GM19438 (cell line): ENCODE results near the gene GIPR.
"Not testable (repeated sequence)": the region's sequence is repeated elsewhere in the genome, so short reads cannot be mapped to it uniquely, and the experiment has no call there.

Source experiments
- ATAC-seq: cut with Tn5 transposase; IDR thresholded peaks from one replicate; pipeline ENCODE4 v1.9.1; 2021; ENCODE audit warnings: low read depth; ENCODE audit not compliant: unreplicated experiment

Gene GIPR

DNA sequence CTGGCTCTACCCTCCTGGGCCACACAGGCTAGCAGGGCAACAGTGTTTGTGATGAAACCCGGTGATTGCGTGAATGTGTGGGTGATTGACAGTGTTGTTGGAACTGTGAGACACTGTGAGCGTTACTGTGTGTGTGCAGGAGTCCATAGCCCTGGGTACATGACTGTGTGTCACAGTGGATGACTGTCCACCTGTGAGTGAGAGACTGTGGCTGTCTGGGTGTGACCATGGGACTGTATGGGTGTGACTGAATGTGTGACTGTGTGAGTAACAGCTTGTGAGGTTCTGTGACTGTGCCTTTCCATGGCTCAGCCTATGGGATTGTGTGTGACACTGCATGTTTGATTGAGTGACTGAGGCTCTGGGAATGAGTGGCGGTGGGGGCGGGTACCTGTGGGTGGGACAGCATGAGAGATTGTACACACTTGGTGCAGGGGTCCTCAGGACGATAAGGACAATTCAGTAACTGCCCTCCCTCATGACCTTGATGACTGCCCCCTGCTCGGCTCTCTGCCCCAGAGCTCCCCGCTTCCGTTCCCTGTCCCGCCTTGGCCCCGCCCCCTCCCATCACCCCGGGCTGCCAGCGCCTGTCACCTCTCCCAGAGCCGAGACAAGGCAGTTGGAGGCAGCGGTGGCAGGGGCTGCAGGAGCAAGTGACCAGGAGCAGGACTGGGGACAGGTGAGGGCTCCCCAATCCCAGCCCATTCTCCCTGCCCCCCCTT, at the start of gene GIPR:
Gene GIPR, plus strand, starts transcription at position 602 of the 722 bp plus-strand sequence. CDS start 1,300 bp downstream, outside the sequence.
- no peak for ATAC-seq

DNA sequence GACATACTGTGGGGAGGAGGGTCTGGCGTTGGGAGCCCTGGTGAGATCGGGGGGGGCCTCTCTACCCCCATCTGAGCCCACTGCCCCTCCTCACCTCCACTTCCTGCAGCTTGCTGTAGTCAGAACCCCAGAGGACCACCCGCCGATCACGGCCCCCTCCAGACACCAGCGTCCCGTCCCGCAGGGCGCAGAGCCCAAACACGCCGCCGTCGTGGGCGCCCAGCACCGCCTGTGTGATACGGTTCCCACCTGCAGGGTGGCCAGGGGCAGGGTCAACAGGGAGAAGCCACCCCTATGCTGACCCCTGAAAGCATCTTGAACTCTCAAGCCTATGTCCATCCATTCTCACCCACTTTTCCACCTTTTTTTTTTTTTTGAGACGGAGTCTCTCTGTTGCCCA, 46.6 kb upstream of the GIPR start:
- no peak for ATAC-seq

DNA sequence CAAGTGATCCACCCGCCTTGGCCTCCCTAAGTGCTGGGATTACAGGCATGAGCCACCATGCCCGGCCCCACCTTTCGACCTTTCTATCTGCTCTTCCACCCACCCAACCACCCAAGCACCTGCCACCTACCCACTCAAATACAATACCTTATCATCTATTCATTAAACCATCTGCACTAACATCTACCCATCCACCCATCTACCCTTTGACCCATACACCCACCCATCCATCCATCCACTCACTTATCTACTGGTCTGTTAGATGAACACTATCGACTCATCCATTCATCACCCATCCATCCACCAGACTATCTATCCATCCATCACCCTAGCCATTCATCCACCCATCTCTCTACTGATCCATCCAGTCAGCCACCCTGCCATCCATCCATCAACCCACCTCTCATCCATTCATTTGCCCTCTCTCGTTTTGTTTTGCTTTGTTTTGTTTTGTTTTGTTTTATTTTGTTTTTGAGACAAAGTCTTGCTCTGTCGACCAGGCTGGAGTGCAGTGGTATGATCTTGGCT, 46.0 kb upstream of the GIPR start:
- no peak for ATAC-seq

GRCh38 chr19:45623984-45624383, 44.0 kb upstream of the GIPR start:
- ATAC-seq, result no peak

- ATAC-seq, result not testable (repeated sequence)
Measured at GRCh38 chr19:45628219-45628618, 39.8 kb upstream of the GIPR start.

GRCh38 chr19:45629704-45630103, 38.3 kb upstream of the GIPR start:
- ATAC-seq, result no peak

GRCh38 chr19:45630463-45630862, 37.6 kb upstream of the GIPR start:
- ATAC-seq, result no peak

DNA sequence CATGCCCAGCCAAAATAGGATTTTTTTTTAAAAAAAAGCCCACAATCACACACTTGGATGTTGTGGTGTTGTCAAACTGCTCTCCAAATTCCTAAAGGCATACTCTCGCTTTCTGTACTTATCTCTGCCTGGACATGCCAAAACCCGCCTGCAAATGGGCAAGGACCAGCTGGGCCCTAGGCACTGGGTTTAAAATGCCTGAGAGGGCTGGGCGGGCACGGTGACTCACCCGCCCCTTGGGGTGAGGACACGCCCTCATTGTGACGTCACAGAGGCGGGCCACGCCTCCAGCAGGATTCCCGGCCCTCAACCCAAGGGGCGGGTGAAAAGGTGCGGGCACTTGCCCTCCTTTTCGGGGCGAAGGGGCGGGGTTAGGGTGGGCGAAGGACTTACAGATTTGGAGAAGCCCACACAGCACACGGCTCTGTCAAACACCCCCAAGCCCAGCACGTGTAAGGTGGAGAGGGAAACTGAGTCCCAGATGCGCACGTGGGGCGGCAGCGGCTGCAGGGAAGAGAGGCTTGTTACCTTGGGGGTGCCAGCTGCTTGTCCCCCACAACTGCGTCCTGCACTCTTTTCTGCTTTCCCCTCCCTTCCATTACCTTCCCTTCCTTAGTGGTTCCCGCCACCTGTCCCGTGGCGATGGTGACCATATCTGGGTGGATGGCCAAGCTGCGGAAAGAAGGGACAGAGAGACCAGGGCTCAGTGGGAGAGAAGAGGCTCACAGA, 35.4 kb upstream of the GIPR start:
- ATAC-seq, result no peak

DNA sequence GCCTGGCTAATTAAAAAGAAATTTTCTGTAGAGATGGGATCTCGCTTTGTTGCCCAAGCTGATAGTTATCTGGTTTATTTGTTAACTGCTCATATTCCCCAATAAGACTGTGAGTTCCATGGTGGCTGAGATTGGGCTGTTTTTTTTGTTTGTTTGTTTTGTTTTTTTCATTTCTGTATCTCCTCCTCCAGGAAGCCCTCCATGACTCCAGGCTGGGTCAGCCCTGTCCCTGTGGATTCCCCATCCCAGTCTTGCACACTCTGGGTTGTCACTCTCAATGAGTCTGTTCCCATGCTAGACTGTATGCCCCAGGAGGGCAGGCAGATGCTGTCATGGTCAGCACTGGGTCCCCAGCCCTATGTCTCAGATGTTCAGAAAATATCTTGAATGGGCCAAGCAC, 31.7 kb upstream of the GIPR start:
- ATAC-seq, result no peak

GRCh38 chr19:45636902-45637301, 31.1 kb upstream of the GIPR start:
- no peak for ATAC-seq

- ATAC-seq, result no peak
Measured at GRCh38 chr19:45637890-45638667, 29.9 kb upstream of the GIPR start.

DNA sequence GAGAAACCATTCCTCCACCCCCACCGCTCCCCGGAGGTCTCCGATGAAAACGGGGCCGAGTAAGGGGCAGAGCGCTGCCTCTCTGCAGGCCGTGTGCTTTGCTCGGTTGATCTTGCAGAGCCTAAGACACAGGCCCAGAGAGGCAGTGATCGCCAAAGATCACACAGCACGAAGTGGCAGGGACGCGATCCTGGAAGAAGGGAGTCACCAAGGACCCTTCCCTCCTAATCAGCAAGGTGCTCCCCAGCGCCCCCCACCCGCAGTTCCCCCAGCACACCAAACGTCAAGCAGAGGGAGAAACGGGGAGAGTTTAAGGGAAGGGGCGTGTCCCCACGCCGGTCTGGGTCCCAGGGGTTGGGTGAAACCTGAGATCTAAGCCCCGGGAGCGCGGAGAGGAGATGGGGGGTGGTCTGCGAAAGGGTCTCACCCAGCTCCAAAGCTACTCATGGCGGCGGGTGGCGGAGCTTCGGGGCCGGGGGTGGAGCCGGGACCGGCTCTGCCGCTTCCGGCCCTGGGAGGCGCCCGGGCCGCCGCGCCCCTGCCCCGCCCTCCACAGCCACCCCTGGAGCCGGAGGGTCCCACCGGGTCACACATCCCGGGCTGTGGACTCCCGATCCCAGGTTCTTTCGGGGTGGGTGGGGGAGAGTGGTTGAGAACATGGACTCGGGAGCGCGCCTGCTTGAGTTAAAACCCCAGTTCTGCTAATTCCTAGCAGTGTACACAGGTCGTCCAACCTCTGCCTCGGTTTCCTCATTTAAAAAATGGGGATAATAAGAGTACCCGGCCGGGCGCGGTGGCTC, 28.9 kb upstream of the GIPR start, which contains the start of gene EML2:
Gene EML2, minus strand, starts transcription at position 468 of the 800 bp plus-strand sequence. Its CDS starts 21 bp downstream, at position 447.
- ATAC-seq, result no peak

DNA sequence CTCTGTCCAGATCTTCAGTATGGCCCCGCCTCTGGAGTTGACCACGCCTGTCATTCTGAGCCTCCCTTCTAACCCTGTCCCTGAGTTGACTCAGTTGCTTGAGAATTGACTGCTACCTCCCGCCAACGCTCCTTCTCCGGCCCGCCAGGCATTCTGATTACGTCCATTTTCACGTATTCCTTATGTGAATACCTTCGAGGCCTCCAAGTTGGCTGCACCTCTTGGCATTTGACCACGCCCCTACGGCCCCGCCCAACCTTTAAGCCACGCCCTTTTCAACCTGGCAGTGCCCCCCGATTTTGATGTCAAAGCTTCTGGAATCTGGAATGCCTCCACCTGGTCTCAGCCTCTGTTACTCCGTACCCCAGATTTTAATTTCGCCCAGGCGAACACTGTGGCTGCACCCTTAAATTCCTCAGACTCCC, 27.2 kb upstream of the GIPR start:
- no peak for ATAC-seq

DNA sequence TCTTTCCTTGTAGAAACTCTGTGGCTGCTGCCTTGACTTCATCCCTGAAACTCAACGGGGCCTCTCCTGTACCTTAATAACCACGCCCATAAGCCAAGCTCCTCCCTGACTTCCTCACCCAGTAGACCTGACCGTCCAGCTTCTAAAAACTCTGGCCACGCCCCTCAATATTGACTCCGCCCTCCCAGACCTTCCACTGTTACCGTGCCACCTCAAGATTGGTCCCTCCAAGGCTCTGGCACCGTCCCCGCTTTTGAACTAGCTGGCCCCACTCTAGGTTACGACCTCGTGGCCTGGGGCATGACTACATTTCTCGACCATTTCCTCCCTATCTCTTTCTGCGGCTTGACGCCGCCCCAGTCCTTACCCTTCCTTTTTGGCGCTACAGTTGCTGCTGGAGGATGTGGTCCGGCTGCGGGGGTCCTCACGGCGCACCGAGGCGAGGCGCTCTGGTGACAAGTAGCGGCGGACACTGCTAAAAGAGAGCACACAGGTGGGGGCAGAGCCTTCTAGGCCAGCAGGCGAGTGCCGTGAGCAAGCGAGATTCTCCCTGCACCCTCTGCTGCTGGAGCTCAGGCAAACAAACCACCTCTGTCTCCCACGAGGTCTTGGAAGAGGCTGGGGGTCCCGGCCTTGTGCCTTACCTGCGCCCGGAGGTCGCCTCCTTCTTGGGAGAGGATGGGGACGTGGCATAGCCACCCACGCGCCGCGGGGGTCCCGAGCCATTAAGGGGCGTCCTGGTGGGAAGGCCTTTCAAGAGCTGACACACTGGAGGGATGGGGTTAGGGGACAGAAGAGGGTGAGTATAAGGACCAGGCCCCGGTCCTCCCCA, 26.5 kb upstream of the GIPR start:
- peak; percentile 39 for ATAC-seq

DNA sequence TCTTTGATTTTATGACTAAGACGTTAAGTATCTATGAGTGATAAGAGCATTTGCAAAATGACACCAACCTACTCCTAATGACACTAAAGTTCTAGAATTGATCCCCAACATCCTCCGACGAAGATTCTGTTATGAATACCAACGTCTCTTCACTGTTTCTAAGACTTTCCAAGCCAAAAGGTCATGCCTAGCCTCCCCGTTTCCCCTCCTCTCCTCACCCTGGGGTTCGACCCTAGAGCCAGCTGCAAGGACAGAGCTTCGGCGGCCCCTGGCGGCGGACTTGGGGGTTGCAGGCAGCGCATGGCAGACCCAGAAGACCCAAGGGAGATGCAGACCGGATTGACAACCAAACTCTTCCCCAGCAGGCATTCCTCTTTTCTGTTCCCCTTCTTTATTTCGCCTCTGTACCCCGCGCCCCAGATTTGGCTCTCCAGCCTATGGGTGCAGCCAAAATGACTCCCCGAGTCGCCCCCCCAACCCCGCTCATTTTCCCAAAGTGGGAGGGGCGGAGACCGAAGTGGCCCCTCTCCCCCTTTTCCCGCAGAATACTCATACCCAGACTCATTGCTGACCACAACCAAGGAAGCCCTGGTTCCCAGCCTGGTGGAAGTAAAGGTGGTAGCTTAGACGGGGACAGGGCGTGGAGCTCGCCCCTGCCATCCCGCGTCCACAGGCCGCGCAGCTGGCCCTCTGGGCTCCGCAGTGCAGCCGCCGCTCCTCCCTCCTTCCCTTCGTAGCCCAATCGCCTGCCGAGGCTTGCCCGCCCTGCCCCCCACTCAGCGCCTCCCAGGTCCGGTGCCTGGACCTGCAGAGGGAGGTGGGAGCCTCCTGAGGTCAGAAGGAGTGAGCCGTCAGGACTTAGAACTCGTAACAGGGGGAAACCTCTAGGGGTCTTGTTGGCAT, 24.7 kb upstream of the GIPR start:
- no peak for ATAC-seq

GRCh38 chr19:45643927-45644771, 23.9 kb upstream of the GIPR start:
- ATAC-seq, result no peak

GRCh38 chr19:45645068-45645630, 22.9 kb upstream of the GIPR start:
- ATAC-seq, result no peak
